ENCODE measurements around the gene SIGLEC9. TPM values are rescaled to one million over a fixed set of nuclear protein-coding genes. Genes with fewer than 3 reads are reported as not detected.

SIGLEC9 gene
- total and polyA plus RNA-seq, 2 donors, result 1.9 to 6.8 TPM

- 79% methylated on average over 6 of the region's 6 CpGs for WGBS
- H3K27me3 ChIP-seq (ENCODE audit: control insufficient read depth in 2 of 2, insufficient read depth in 1 of 2, low read length in 1 of 2), result peaks cover 0 to 2% of the 10 kb centered on the region in 2 donors
- DNase-seq (ENCODE audit: low read depth in 6 of 9, low spot score in 9 of 9), result peak in 1 of 9 donors; percentile 29
- no peaks in the 10 kb centered on the region for H3K4me1 ChIP-seq (ENCODE audit: control insufficient read depth in 2 of 2, insufficient read depth in 2 of 2, low read length in 2 of 2)
- H3K4me3 ChIP-seq (ENCODE audit: low read length in 2 of 2), result no peak overlapping the region
- no peaks in the 10 kb centered on the region for H3K9me3 ChIP-seq (ENCODE audit: control insufficient read depth in 2 of 2, insufficient read depth in 1 of 2, low read length in 1 of 2)
- peak overlapping the region in 1 of 2 donors; percentile 31 for H3K27ac ChIP-seq (ENCODE audit: low read depth in 1 of 2, low read length in 1 of 2)
- H3K36me3 ChIP-seq (ENCODE audit: control insufficient read depth in 2 of 2, insufficient read depth in 2 of 2, low read length in 1 of 2), result no peaks in the 10 kb centered on the region
Observed at GRCh38 chr19:51114087-51114729, 10.5 kb upstream of the SIGLEC9 start.

GRCh38 chr19:51116736-51117286 is 7.9 kb upstream of the SIGLEC9 start:
- no peak overlapping the region for H3K4me3 ChIP-seq (ENCODE audit: low read length in 2 of 2)
- 84% methylated on average over 6 of the region's 6 CpGs for WGBS
- H3K27ac ChIP-seq (ENCODE audit: low read depth in 1 of 2, low read length in 1 of 2), result no peak overlapping the region
- DNase-seq (ENCODE audit: low read depth in 6 of 9, low spot score in 9 of 9), result no peak
- H3K36me3 ChIP-seq (ENCODE audit: control insufficient read depth in 2 of 2, insufficient read depth in 2 of 2, low read length in 1 of 2), result no peaks in the 10 kb centered on the region
- H3K27me3 ChIP-seq (ENCODE audit: control insufficient read depth in 2 of 2, insufficient read depth in 1 of 2, low read length in 1 of 2), result no peaks in the 10 kb centered on the region
- no peaks in the 10 kb centered on the region for H3K9me3 ChIP-seq (ENCODE audit: control insufficient read depth in 2 of 2, insufficient read depth in 1 of 2, low read length in 1 of 2)
- H3K4me1 ChIP-seq (ENCODE audit: control insufficient read depth in 2 of 2, insufficient read depth in 2 of 2, low read length in 2 of 2), result no peaks in the 10 kb centered on the region

GRCh38 chr19:51119101-51119500 is 5.6 kb upstream of the SIGLEC9 start:
- no peaks in the 10 kb centered on the region for H3K36me3 ChIP-seq (ENCODE audit: control insufficient read depth in 2 of 2, insufficient read depth in 2 of 2, low read length in 1 of 2)
- 82% methylated on average over 4 of the region's 4 CpGs for WGBS
- no peaks in the 10 kb centered on the region for H3K9me3 ChIP-seq (ENCODE audit: control insufficient read depth in 2 of 2, insufficient read depth in 1 of 2, low read length in 1 of 2)

GRCh38 chr19:51119611-51120010 is 5.1 kb upstream of the SIGLEC9 start:
- 75% methylated on average over 6 of the region's 6 CpGs for WGBS

More at GRCh38 chr19:51119101-51119500, 5.6 kb upstream of the SIGLEC9 start:
- Histone ChIP-seq H3K27me3 (ENCODE audit: control insufficient read depth in 2 of 2, insufficient read depth in 1 of 2, low read length in 1 of 2) (no peaks in the 10 kb centered on the region), H3K27ac (ENCODE audit: low read depth in 1 of 2, low read length in 1 of 2) (no peak overlapping the region), H3K4me3 (ENCODE audit: low read length in 2 of 2) (no peak overlapping the region), H3K4me1 (ENCODE audit: control insufficient read depth in 2 of 2, insufficient read depth in 2 of 2, low read length in 2 of 2) (peaks cover 0 to 13% of the 10 kb centered on the region in 2 donors)
- no peak for DNase-seq (ENCODE audit: low read depth in 6 of 9, low spot score in 9 of 9)

GRCh38 chr19:51120160-51120559 is 4.5 kb upstream of the SIGLEC9 start:
- Histone ChIP-seq H3K27me3 (ENCODE audit: control insufficient read depth in 2 of 2, insufficient read depth in 1 of 2, low read length in 1 of 2) (no peaks in the 10 kb centered on the region), H3K4me3 (ENCODE audit: low read length in 2 of 2) (no peak overlapping the region), H3K4me1 (ENCODE audit: control insufficient read depth in 2 of 2, insufficient read depth in 2 of 2, low read length in 2 of 2) (peaks cover 0 to 16% of the 10 kb centered on the region in 2 donors), H3K27ac (ENCODE audit: low read depth in 1 of 2, low read length in 1 of 2) (no peak overlapping the region), H3K36me3 (ENCODE audit: control insufficient read depth in 2 of 2, insufficient read depth in 2 of 2, low read length in 1 of 2) (no peaks in the 10 kb centered on the region), H3K9me3 (ENCODE audit: control insufficient read depth in 2 of 2, insufficient read depth in 1 of 2, low read length in 1 of 2) (no peaks in the 10 kb centered on the region)
- DNase-seq (ENCODE audit: low read depth in 6 of 9, low spot score in 9 of 9), result no peak
- WGBS, result 92% methylated on average over 6 of the region's 6 CpGs

More at GRCh38 chr19:51119611-51120010, 5.1 kb upstream of the SIGLEC9 start:
- Histone ChIP-seq H3K36me3 (ENCODE audit: control insufficient read depth in 2 of 2, insufficient read depth in 2 of 2, low read length in 1 of 2) (no peaks in the 10 kb centered on the region), H3K4me1 (ENCODE audit: control insufficient read depth in 2 of 2, insufficient read depth in 2 of 2, low read length in 2 of 2) (peaks cover 0 to 16% of the 10 kb centered on the region in 2 donors), H3K4me3 (ENCODE audit: low read length in 2 of 2) (no peak overlapping the region), H3K27ac (ENCODE audit: low read depth in 1 of 2, low read length in 1 of 2) (no peak overlapping the region), H3K27me3 (ENCODE audit: control insufficient read depth in 2 of 2, insufficient read depth in 1 of 2, low read length in 1 of 2) (no peaks in the 10 kb centered on the region), H3K9me3 (ENCODE audit: control insufficient read depth in 2 of 2, insufficient read depth in 1 of 2, low read length in 1 of 2) (no peaks in the 10 kb centered on the region)
- DNase-seq (ENCODE audit: low read depth in 6 of 9, low spot score in 9 of 9), result no peak

GRCh38 chr19:51121257-51121656 is 3.4 kb upstream of the SIGLEC9 start:
- peaks cover 0 to 16% of the 10 kb centered on the region in 2 donors for H3K4me1 ChIP-seq (ENCODE audit: control insufficient read depth in 2 of 2, insufficient read depth in 2 of 2, low read length in 2 of 2)
- H3K4me3 ChIP-seq (ENCODE audit: low read length in 2 of 2), result no peak overlapping the region
- no peaks in the 10 kb centered on the region for H3K27me3 ChIP-seq (ENCODE audit: control insufficient read depth in 2 of 2, insufficient read depth in 1 of 2, low read length in 1 of 2)
- 90% methylated on average over 8 of the region's 8 CpGs for WGBS
- H3K36me3 ChIP-seq (ENCODE audit: control insufficient read depth in 2 of 2, insufficient read depth in 2 of 2, low read length in 1 of 2), result no peaks in the 10 kb centered on the region
- no peak overlapping the region for H3K27ac ChIP-seq (ENCODE audit: low read depth in 1 of 2, low read length in 1 of 2)
- H3K9me3 ChIP-seq (ENCODE audit: control insufficient read depth in 2 of 2, insufficient read depth in 1 of 2, low read length in 1 of 2), result no peaks in the 10 kb centered on the region
- no peak for DNase-seq (ENCODE audit: low read depth in 6 of 9, low spot score in 9 of 9)

GRCh38 chr19:51122112-51122981 is 2.4 kb upstream of the SIGLEC9 start:
- Histone ChIP-seq H3K36me3 (ENCODE audit: control insufficient read depth in 2 of 2, insufficient read depth in 2 of 2, low read length in 1 of 2) (no peaks in the 10 kb centered on the region), H3K27ac (ENCODE audit: low read depth in 1 of 2, low read length in 1 of 2) (no peak overlapping the region), H3K27me3 (ENCODE audit: control insufficient read depth in 2 of 2, insufficient read depth in 1 of 2, low read length in 1 of 2) (no peaks in the 10 kb centered on the region), H3K9me3 (ENCODE audit: control insufficient read depth in 2 of 2, insufficient read depth in 1 of 2, low read length in 1 of 2) (no peaks in the 10 kb centered on the region), H3K4me3 (ENCODE audit: low read length in 2 of 2) (no peak overlapping the region), H3K4me1 (ENCODE audit: control insufficient read depth in 2 of 2, insufficient read depth in 2 of 2, low read length in 2 of 2) (peaks cover 0 to 16% of the 10 kb centered on the region in 2 donors)
- no peak for DNase-seq (ENCODE audit: low read depth in 6 of 9, low spot score in 9 of 9)
- WGBS, result 96% methylated on average over 22 of the region's 22 CpGs

GRCh38 chr19:51123381-51123800 is 1.3 kb upstream of the SIGLEC9 start:
- H3K27ac ChIP-seq (ENCODE audit: low read depth in 1 of 2, low read length in 1 of 2), result peak overlapping the region in 1 of 2 donors; percentile 51
- peak in 2 of 9 donors; percentile 33 to 60 for DNase-seq (ENCODE audit: low read depth in 6 of 9, low spot score in 9 of 9)
- H3K4me1 ChIP-seq (ENCODE audit: control insufficient read depth in 2 of 2, insufficient read depth in 2 of 2, low read length in 2 of 2), result peaks cover 0 to 25% of the 10 kb centered on the region in 2 donors
- no peaks in the 10 kb centered on the region for H3K27me3 ChIP-seq (ENCODE audit: control insufficient read depth in 2 of 2, insufficient read depth in 1 of 2, low read length in 1 of 2)
- H3K9me3 ChIP-seq (ENCODE audit: control insufficient read depth in 2 of 2, insufficient read depth in 1 of 2, low read length in 1 of 2), result no peaks in the 10 kb centered on the region
- no peak overlapping the region for H3K4me3 ChIP-seq (ENCODE audit: low read length in 2 of 2)
- WGBS, result 39% methylated on average over 6 of the region's 6 CpGs
- no peaks in the 10 kb centered on the region for H3K36me3 ChIP-seq (ENCODE audit: control insufficient read depth in 2 of 2, insufficient read depth in 2 of 2, low read length in 1 of 2)

- Histone ChIP-seq H3K36me3 (ENCODE audit: control insufficient read depth in 2 of 2, insufficient read depth in 2 of 2, low read length in 1 of 2) (no peaks in the 10 kb centered on the region), H3K27ac (ENCODE audit: low read depth in 1 of 2, low read length in 1 of 2) (peak overlapping the region; percentile 32 to 74), H3K9me3 (ENCODE audit: control insufficient read depth in 2 of 2, insufficient read depth in 1 of 2, low read length in 1 of 2) (no peaks in the 10 kb centered on the region), H3K27me3 (ENCODE audit: control insufficient read depth in 2 of 2, insufficient read depth in 1 of 2, low read length in 1 of 2) (no peaks in the 10 kb centered on the region), H3K4me3 (ENCODE audit: low read length in 2 of 2) (no peak overlapping the region), H3K4me1 (ENCODE audit: control insufficient read depth in 2 of 2, insufficient read depth in 2 of 2, low read length in 2 of 2) (peaks cover 0 to 28% of the 10 kb centered on the region in 2 donors)
- WGBS, result 75% methylated on average over 9 of the region's 9 CpGs
- no peak for DNase-seq (ENCODE audit: low read depth in 6 of 9, low spot score in 9 of 9)
Observed at GRCh38 chr19:51123802-51124201, 904 bp upstream of the SIGLEC9 start.

Measured in thymus (tissue), 11 donors.